GM23338 (cell line): Measurements from ENCODE around the gene ATP8A1. TPM values are rescaled to one million over a fixed set of nuclear protein-coding genes. Genes with fewer than 3 reads are reported as not detected.

Source experiments
- ATAC-seq: fragments of 200-7000 bp; cut with Tn5 transposase; 3 replicates; pipeline ENCODE4 v1.9.1; 2020
- DNase-seq: peaks from one replicate; pipeline ENCODE4 v3.0.0-alpha.2; 2015; ENCODE audit warnings: low spot score
- H2AFZ ChIP-seq: fragments of 200-600 bp; sonication (generic); 2 replicates; pipeline ENCODE4 v1.8.0; 2016; ENCODE audit warnings: antibody characterized with exemption, mild to moderate bottlenecking, moderate library complexity
- H3F3A ChIP-seq: fragments of 200-600 bp; sonication (generic); replicated peaks from 2 replicates; pipeline ENCODE4 v1.8.0; 2017; ENCODE audit warnings: antibody characterized with exemption, mixed run types, low read depth
- H3K27ac ChIP-seq: fragments of 200-600 bp; sonication (generic); 2 replicates; pipeline ENCODE4 v1.6.1; 2016; ENCODE audit warnings: low read depth
- H3K27me3 ChIP-seq: fragments of 200-600 bp; sonication (generic); 2 replicates; pipeline ENCODE4 v1.8.0; 2016; ENCODE audit warnings: mild to moderate bottlenecking, mixed run types, moderate library complexity; ENCODE audit not compliant: insufficient read depth
- H3K36me3 ChIP-seq: fragments of 200-600 bp; sonication (generic); 2 replicates; pipeline ENCODE4 v1.8.0; 2016; ENCODE audit warnings: mild to moderate bottlenecking; ENCODE audit not compliant: insufficient read depth
- H3K4me1 ChIP-seq: fragments of 200-600 bp; sonication (generic); 2 replicates; pipeline ENCODE4 v1.8.0; 2016; ENCODE audit warnings: mild to moderate bottlenecking, moderate library complexity; ENCODE audit not compliant: insufficient read depth
- H3K4me2 ChIP-seq: fragments of 200-600 bp; sonication (generic); 2 replicates; pipeline ENCODE4 v1.7.1; 2017; ENCODE audit warnings: mixed run types
- H3K4me3 ChIP-seq: fragments of 200-600 bp; sonication (generic); 2 replicates; pipeline ENCODE4 v1.6.1; 2016; ENCODE audit warnings: mixed run types
- H3K79me2 ChIP-seq: fragments of 200-600 bp; sonication (generic); replicated peaks from 2 replicates; pipeline ENCODE4 v1.8.0; 2017; ENCODE audit warnings: mild to moderate bottlenecking; ENCODE audit not compliant: insufficient read depth
- H3K9me2 ChIP-seq: fragments of 200-600 bp; sonication (generic); 2 replicates; pipeline ENCODE4 v1.8.0; 2017; ENCODE audit not compliant: insufficient read depth
- H4K20me1 ChIP-seq: fragments of 200-600 bp; sonication (generic); replicated peaks from 2 replicates; pipeline ENCODE4 v1.8.0; 2017; ENCODE audit warnings: mild to moderate bottlenecking; ENCODE audit not compliant: insufficient read depth
- H3K27ac Mint-ChIP-seq: 2 replicates; pipeline ENCODE4 v1.8.0; 2020; ENCODE audit warnings: inconsistent platforms, mild to moderate bottlenecking, moderate library complexity, mixed read lengths
- H3K27me3 Mint-ChIP-seq: 3 replicates; pipeline ENCODE4 v1.8.0; 2022; ENCODE audit warnings: low read depth, mild to moderate bottlenecking, moderate library complexity, mixed read lengths, inconsistent platforms; ENCODE audit not compliant: insufficient read depth, poor library complexity
- H3K36me3 Mint-ChIP-seq: 3 replicates; pipeline ENCODE4 v1.8.0; 2021; ENCODE audit warnings: low read depth, mild to moderate bottlenecking, inconsistent platforms, moderate library complexity, mixed read lengths
- H3K4me1 Mint-ChIP-seq: 3 replicates; pipeline ENCODE4 v1.8.0; 2020; ENCODE audit warnings: mild to moderate bottlenecking, inconsistent platforms, mixed read lengths
- H3K4me3 Mint-ChIP-seq: 3 replicates; pipeline ENCODE4 v1.8.0; 2021; ENCODE audit warnings: moderate library complexity, mild to moderate bottlenecking, inconsistent platforms, mixed read lengths
- H3K9me3 Mint-ChIP-seq: 3 replicates; pipeline ENCODE4 v1.8.0; 2020; ENCODE audit warnings: moderate library complexity, mild to moderate bottlenecking, inconsistent platforms, mixed read lengths
- CTCF ChIP-seq, 2 experiments: fragments of 200-600 bp in 1 of 2; sonication (generic) in 1 of 2; conservative IDR thresholded peaks; 2 replicates each; pipeline versions ENCODE4 v1.5.1 to v1.6.1; 2016 to 2017; ENCODE audit warnings: antibody characterized with exemption in 2 of 2, low read depth in 2 of 2, mild to moderate bottlenecking in 2 of 2, moderate library complexity in 1 of 2
- POLR2AphosphoS5 ChIP-seq: IDR thresholded peaks from 2 replicates; pipeline ENCODE4 v1.6.1; 2016; ENCODE audit warnings: antibody characterized with exemption, low read depth
- REST ChIP-seq: IDR thresholded peaks from one replicate; pipeline ENCODE4 v1.6.1; 2018; ENCODE audit warnings: antibody characterized with exemption; ENCODE audit not compliant: unreplicated experiment
- ZNF462 ChIP-seq: fragments of 250-450 bp; sonication (Bioruptor Pico); IDR thresholded peaks from 2 replicates; pipeline ENCODE4 v1.5.0; 2020; ENCODE audit warnings: mild to moderate bottlenecking, moderate library complexity
- polyA plus RNA-seq: library from polyadenylated mRNA; unstranded; fragments of >200 nt; fragmentation: Nextera tagmentation; extraction: Ambion mirVana; gene quantifications from 2 replicates; pipeline ENCODE4 v1.2.1, GENCODE V29; 2016
- total RNA-seq: library from RNA; depleted of rRNA; stranded (reverse); fragments of >200 nt; shearing (Covaris generic); gene quantifications from 2 replicates; pipeline ENCODE4 v1.2.3, GENCODE V29; 2014

ATP8A1 gene
- total and polyA plus RNA-seq, 2 experiments from 2014 or later = 6.8 to 66.3 TPM

- H3K36me3 Mint-ChIP-seq = peaks cover 11% of the 10 kb centered on the region; the same call in 2 of the 3 replicates
- Histone ChIP-seq H3K4me1 (peaks cover 56% of the 10 kb centered on the region), H4K20me1 (no peaks in the 10 kb centered on the region), H3K79me2 (no peaks in the 10 kb centered on the region), H2AFZ (no peak overlapping the region), H3K4me2 (no peak overlapping the region), H3K4me3 (no peak overlapping the region), H3K9me2 (no peaks in the 10 kb centered on the region), H3F3A (peaks cover 13% of the 10 kb centered on the region), H3K27ac (no peak overlapping the region), H3K36me3 (no peaks in the 10 kb centered on the region), H3K27me3 (peaks cover 33% of the 10 kb centered on the region)
- no peaks in the 10 kb centered on the region for H3K9me3 Mint-ChIP-seq
- no peak for TF ChIP-seq POLR2AphosphoS5
- TF ChIP-seq CTCF (conservative IDR thresholded peaks at IDR 0.05; ENCODE audit: low read depth in 2 of 2) = peak; percentile 64
- peak; percentile 69 for DNase-seq
- no peak overlapping the region for H3K27ac Mint-ChIP-seq
- no peak overlapping the region for H3K4me3 Mint-ChIP-seq
- ATAC-seq = peak; percentile 38
- peaks cover 63% of the 10 kb centered on the region for H3K4me1 Mint-ChIP-seq
- H3K27me3 Mint-ChIP-seq = peaks cover 23% of the 10 kb centered on the region
Measured at GRCh38 chr4:42404001-42404400, 252.9 kb downstream of the ATP8A1 start.

- ATAC-seq (no peak), DNase-seq (peak; percentile 45)
- H3K27me3 Mint-ChIP-seq = peaks cover 48% of the 10 kb centered on the region
- H3K4me3 ChIP-seq = no peak overlapping the region
- H3K4me2 ChIP-seq = no peak overlapping the region
- no peak overlapping the region for H3K27ac ChIP-seq
- no peaks in the 10 kb centered on the region for H3K79me2 ChIP-seq
- H3K36me3 Mint-ChIP-seq = peaks cover 11% of the 10 kb centered on the region
- H3K9me3 Mint-ChIP-seq = peaks cover 6% of the 10 kb centered on the region; the same call in 2 of the 3 replicates
- peaks cover 22% of the 10 kb centered on the region for H3F3A ChIP-seq
- no peak overlapping the region for H2AFZ ChIP-seq
- H3K4me1 Mint-ChIP-seq = peaks cover 57% of the 10 kb centered on the region
- H3K36me3 ChIP-seq = no peaks in the 10 kb centered on the region
- no peak overlapping the region for H3K4me3 Mint-ChIP-seq
- no peaks in the 10 kb centered on the region for H4K20me1 ChIP-seq
- peaks cover 45% of the 10 kb centered on the region for H3K4me1 ChIP-seq
- no peak overlapping the region for H3K27ac Mint-ChIP-seq
- TF ChIP-seq POLR2AphosphoS5 (no peak), REST (peak; percentile 23), CTCF (conservative IDR thresholded peaks at IDR 0.05; ENCODE audit: low read depth in 2 of 2) (peak; percentile 37 to 69; a peak in 3 of 4 replicates), ZNF462 (CRISPR knock-in tag) (no peak)
- H3K9me2 ChIP-seq = no peaks in the 10 kb centered on the region
- H3K27me3 ChIP-seq = peaks cover 62% of the 10 kb centered on the region
Measured at GRCh38 chr4:42401171-42401570, 255.7 kb downstream of the ATP8A1 start.
